ENCODE measurements around the gene HIPK2.

Gene HIPK2

GRCh38 chr7:139698278-139698677, 79.5 kb downstream of the HIPK2 start:
- no peaks in the 10 kb centered on the region for H3F3A ChIP-seq (ENCODE audit: low read depth)
- H3K9me3 ChIP-seq (ENCODE audit: insufficient read depth, low read depth, low read length), result no peaks in the 10 kb centered on the region
- TF ChIP-seq CTCF (conservative IDR thresholded peaks at IDR 0.05; ENCODE audit: low read length), result no peak
- TF ChIP-seq EZH2phosphoT487 (IDR thresholded peaks at IDR 0.05; ENCODE audit: borderline replicate concordance), result no peak
- H3K4me2 ChIP-seq (ENCODE audit: low read depth, low read length, poor library complexity, severe bottlenecking), result no peak overlapping the region
- no peaks in the 10 kb centered on the region for H4K20me1 ChIP-seq (ENCODE audit: insufficient read depth, low read length, poor library complexity, severe bottlenecking)
- no peaks in the 10 kb centered on the region for H3K9me2 ChIP-seq (replicated peaks; ENCODE audit: low read depth, low read length)
- H3K36me3 ChIP-seq (ENCODE audit: insufficient read depth, low read length), result peaks cover 4% of the 10 kb centered on the region; the same call in 1 of the 2 replicates
- no peaks in the 10 kb centered on the region for H3K27me3 ChIP-seq (ENCODE audit: insufficient read depth, low read length, poor library complexity, severe bottlenecking)
- no peaks in the 10 kb centered on the region for H3K79me2 ChIP-seq (ENCODE audit: insufficient read depth, low read length)
- H3K4me3 ChIP-seq (ENCODE audit: low read length, poor library complexity, severe bottlenecking), result no peak overlapping the region
- no peak overlapping the region for H3K9ac ChIP-seq (ENCODE audit: low read depth, low read length, poor library complexity, severe bottlenecking)
- H3K4me1 ChIP-seq (ENCODE audit: insufficient read depth, low read length, poor library complexity, severe bottlenecking), result no peaks in the 10 kb centered on the region
- no peak overlapping the region for H2AFZ ChIP-seq (ENCODE audit: low read length)

- no peak overlapping the region for H3K9ac ChIP-seq (ENCODE audit: low read depth, low read length, poor library complexity, severe bottlenecking)
- H3K4me1 ChIP-seq (ENCODE audit: insufficient read depth, low read length, poor library complexity, severe bottlenecking), result no peaks in the 10 kb centered on the region
- no peaks in the 10 kb centered on the region for H3K9me3 ChIP-seq (ENCODE audit: insufficient read depth, low read depth, low read length)
- TF ChIP-seq CTCF (conservative IDR thresholded peaks at IDR 0.05; ENCODE audit: low read length) (no peak), EZH2phosphoT487 (IDR thresholded peaks at IDR 0.05; ENCODE audit: borderline replicate concordance) (no peak)
- no peaks in the 10 kb centered on the region for H3K27me3 ChIP-seq (ENCODE audit: insufficient read depth, low read length, poor library complexity, severe bottlenecking)
- peaks cover 4% of the 10 kb centered on the region; the same call in 1 of the 2 replicates for H3K36me3 ChIP-seq (ENCODE audit: insufficient read depth, low read length)
- H4K20me1 ChIP-seq (ENCODE audit: insufficient read depth, low read length, poor library complexity, severe bottlenecking), result no peaks in the 10 kb centered on the region
- no peaks in the 10 kb centered on the region for H3F3A ChIP-seq (ENCODE audit: low read depth)
- H3K4me2 ChIP-seq (ENCODE audit: low read depth, low read length, poor library complexity, severe bottlenecking), result no peak overlapping the region
- H3K4me3 ChIP-seq (ENCODE audit: low read length, poor library complexity, severe bottlenecking), result no peak overlapping the region
- no peaks in the 10 kb centered on the region for H3K79me2 ChIP-seq (ENCODE audit: insufficient read depth, low read length)
- H2AFZ ChIP-seq (ENCODE audit: low read length), result no peak overlapping the region
- no peaks in the 10 kb centered on the region for H3K9me2 ChIP-seq (replicated peaks; ENCODE audit: low read depth, low read length)
Observed at GRCh38 chr7:139697056-139697455, 80.7 kb downstream of the HIPK2 start.

GRCh38 chr7:139696552-139696951, 81.2 kb downstream of the HIPK2 start:
- Histone ChIP-seq H3F3A (ENCODE audit: low read depth) (no peaks in the 10 kb centered on the region), H3K9me2 (replicated peaks; ENCODE audit: low read depth, low read length) (no peaks in the 10 kb centered on the region), H3K4me2 (ENCODE audit: low read depth, low read length, poor library complexity, severe bottlenecking) (no peak overlapping the region), H3K9me3 (ENCODE audit: insufficient read depth, low read depth, low read length) (no peaks in the 10 kb centered on the region), H2AFZ (ENCODE audit: low read length) (no peak overlapping the region), H3K4me1 (ENCODE audit: insufficient read depth, low read length, poor library complexity, severe bottlenecking) (no peaks in the 10 kb centered on the region), H3K9ac (ENCODE audit: low read depth, low read length, poor library complexity, severe bottlenecking) (no peak overlapping the region), H4K20me1 (ENCODE audit: insufficient read depth, low read length, poor library complexity, severe bottlenecking) (no peaks in the 10 kb centered on the region), H3K36me3 (ENCODE audit: insufficient read depth, low read length) (peaks cover 4% of the 10 kb centered on the region; the same call in 1 of the 2 replicates), H3K79me2 (ENCODE audit: insufficient read depth, low read length) (no peaks in the 10 kb centered on the region), H3K4me3 (ENCODE audit: low read length, poor library complexity, severe bottlenecking) (no peak overlapping the region), H3K27me3 (ENCODE audit: insufficient read depth, low read length, poor library complexity, severe bottlenecking) (no peaks in the 10 kb centered on the region)
- no peak for TF ChIP-seq EZH2phosphoT487 (IDR thresholded peaks at IDR 0.05; ENCODE audit: borderline replicate concordance)

GRCh38 chr7:139695588-139695987, 82.2 kb downstream of the HIPK2 start:
- Histone ChIP-seq H3K79me2 (ENCODE audit: insufficient read depth, low read length) (no peaks in the 10 kb centered on the region), H3K27me3 (ENCODE audit: insufficient read depth, low read length, poor library complexity, severe bottlenecking) (no peaks in the 10 kb centered on the region), H3K4me1 (ENCODE audit: insufficient read depth, low read length, poor library complexity, severe bottlenecking) (no peaks in the 10 kb centered on the region), H3K4me3 (ENCODE audit: low read length, poor library complexity, severe bottlenecking) (no peak overlapping the region), H2AFZ (ENCODE audit: low read length) (no peak overlapping the region), H3K9ac (ENCODE audit: low read depth, low read length, poor library complexity, severe bottlenecking) (no peak overlapping the region), H3K9me3 (ENCODE audit: insufficient read depth, low read depth, low read length) (no peaks in the 10 kb centered on the region), H3K4me2 (ENCODE audit: low read depth, low read length, poor library complexity, severe bottlenecking) (no peak overlapping the region), H3K36me3 (ENCODE audit: insufficient read depth, low read length) (peaks cover 4% of the 10 kb centered on the region; the same call in 1 of the 2 replicates), H3K9me2 (replicated peaks; ENCODE audit: low read depth, low read length) (no peaks in the 10 kb centered on the region), H4K20me1 (ENCODE audit: insufficient read depth, low read length, poor library complexity, severe bottlenecking) (no peaks in the 10 kb centered on the region), H3F3A (ENCODE audit: low read depth) (no peaks in the 10 kb centered on the region)
- no peak for TF ChIP-seq EZH2phosphoT487 (IDR thresholded peaks at IDR 0.05; ENCODE audit: borderline replicate concordance)
- TF ChIP-seq CTCF (conservative IDR thresholded peaks at IDR 0.05; ENCODE audit: low read length), result no peak
